Measurements from ENCODE around the gene OPN5.

DNA sequence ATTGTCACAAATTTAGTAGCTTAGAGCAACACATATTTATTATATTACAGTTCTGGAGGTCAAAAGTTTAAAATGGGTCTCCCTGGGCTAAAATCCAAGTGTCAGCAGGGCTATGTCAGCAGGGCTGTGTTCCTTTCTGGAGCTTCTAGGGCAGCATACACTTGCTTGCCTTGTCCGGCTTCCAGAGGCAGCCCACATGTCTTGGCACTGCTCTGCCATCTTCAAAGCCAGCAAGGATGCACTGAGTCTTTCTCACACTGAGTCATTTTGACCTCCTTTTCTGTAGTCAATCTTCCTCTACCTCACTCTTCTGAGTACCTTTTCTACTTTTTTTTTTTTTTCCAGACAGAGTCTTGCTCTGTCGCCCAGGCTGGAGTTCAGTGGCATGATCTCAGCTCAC lies 44.4 kb upstream of the OPN5 start:
- TF ChIP-seq, protein P1, sequence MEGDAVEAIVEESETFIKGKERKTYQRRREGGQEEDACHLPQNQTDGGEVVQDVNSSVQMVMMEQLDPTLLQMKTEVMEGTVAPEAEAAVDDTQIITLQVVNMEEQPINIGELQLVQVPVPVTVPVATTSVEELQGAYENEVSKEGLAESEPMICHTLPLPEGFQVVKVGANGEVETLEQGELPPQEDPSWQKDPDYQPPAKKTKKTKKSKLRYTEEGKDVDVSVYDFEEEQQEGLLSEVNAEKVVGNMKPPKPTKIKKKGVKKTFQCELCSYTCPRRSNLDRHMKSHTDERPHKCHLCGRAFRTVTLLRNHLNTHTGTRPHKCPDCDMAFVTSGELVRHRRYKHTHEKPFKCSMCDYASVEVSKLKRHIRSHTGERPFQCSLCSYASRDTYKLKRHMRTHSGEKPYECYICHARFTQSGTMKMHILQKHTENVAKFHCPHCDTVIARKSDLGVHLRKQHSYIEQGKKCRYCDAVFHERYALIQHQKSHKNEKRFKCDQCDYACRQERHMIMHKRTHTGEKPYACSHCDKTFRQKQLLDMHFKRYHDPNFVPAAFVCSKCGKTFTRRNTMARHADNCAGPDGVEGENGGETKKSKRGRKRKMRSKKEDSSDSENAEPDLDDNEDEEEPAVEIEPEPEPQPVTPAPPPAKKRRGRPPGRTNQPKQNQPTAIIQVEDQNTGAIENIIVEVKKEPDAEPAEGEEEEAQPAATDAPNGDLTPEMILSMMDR (IDR thresholded peaks at IDR 0.05) = no peak
- TF ChIP-seq ZFX (IDR thresholded peaks at IDR 0.05; ENCODE audit: borderline replicate concordance) = no peak
